K562 (cell line): ENCODE results near the gene ZFAND2A. TPM values are rescaled to one million over a fixed set of nuclear protein-coding genes. Genes with fewer than 3 reads are reported as not detected.

Experiments used
- ATAC-seq: fragments of 200-7000 bp; cut with Tn5 transposase; 3 replicates; pipeline ENCODE4 v1.9.1; 2020; ENCODE audit warnings: moderate library complexity
- BruUV-seq: library from RNA; stranded (reverse); fragments of 400-500 nt; replicated peaks from 2 replicates; lab custom pipeline; 2021; lab: Mats Ljungman, UMichigan
- CTCF ChIA-PET: fragments of 300-600 bp; formaldehyde crosslinking; extraction: SDS; loops from one replicate; lab custom pipeline; 2021; ENCODE audit warnings: low intra/inter-chr PET ratio; lab: Yijun Ruan, JAX
- POLR2A ChIA-PET: fragments of 300-600, 350-650 bp; sonication (Branson Sonifier 250); formaldehyde crosslinking; extraction: SDS; loops from one replicate; lab custom pipeline; 2021; ENCODE audit warnings: antibody characterized with exemption, inconsistent platforms; lab: Yijun Ruan, JAX
- DNase-seq, 4 experiments: peaks; one replicate each; pipeline versions ENCODE4 v3.0.0 to v3.0.0-alpha.2; 2011 to 2018; ENCODE audit warnings: low spot score in 3 of 4, mixed read lengths in 3 of 4; ENCODE audit errors: extremely low read depth in 1 of 4
- FAIRE-seq: peaks from 2 replicates; lab custom pipeline; 2011; peaks lifted over from hg19 to GRCh38; lab: Jason Lieb, UNC
- H2AFZ ChIP-seq: 2 replicates; pipeline ENCODE4 v1.6.0; 2011; ENCODE audit warnings: low read depth, low read length, control low read depth, inconsistent platforms
- H3K27ac ChIP-seq: fragments of 200-600 bp; 3 replicates; pipeline ENCODE4 v1.8.0; 2011; ENCODE audit warnings: low read depth, mild to moderate bottlenecking, control low read depth, inconsistent platforms, low read length, moderate library complexity, mixed read lengths; ENCODE audit errors: extremely low read depth
- H3K27me3 ChIP-seq, 2 experiments: fragments of 300-600 bp in 1 of 2; 2 replicates in 1 of 2; 3 replicates in 1 of 2; pipeline versions ENCODE4 v1.6.0 to v1.8.0; 2011; ENCODE audit warnings: inconsistent platforms in 2 of 2, low read length in 2 of 2, mild to moderate bottlenecking in 1 of 2, mixed read lengths in 1 of 2, moderate library complexity in 1 of 2; ENCODE audit not compliant: control insufficient read depth in 2 of 2, insufficient read depth in 2 of 2
- H3K36me3 ChIP-seq: fragments of 300-600 bp; 3 replicates; pipeline ENCODE4 v1.8.0; 2011; ENCODE audit warnings: mild to moderate bottlenecking, low read length, inconsistent platforms; ENCODE audit not compliant: control insufficient read depth, insufficient read depth
- H3K4me1 ChIP-seq, 2 experiments: fragments of 200-600 bp in 1 of 2; replicated peaks in 1 of 2; 2 replicates in 1 of 2; 3 replicates in 1 of 2; pipeline versions ENCODE4 v1.5.1 to v1.8.0; 2011; ENCODE audit warnings: inconsistent platforms in 2 of 2, low read length in 2 of 2, mild to moderate bottlenecking in 1 of 2, mixed read lengths in 1 of 2, moderate library complexity in 1 of 2; ENCODE audit not compliant: control insufficient read depth in 2 of 2, insufficient read depth in 2 of 2
- H3K4me2 ChIP-seq: 2 replicates; pipeline ENCODE4 v1.6.1; 2011; ENCODE audit warnings: low read length, control low read depth, inconsistent platforms, mixed read lengths; ENCODE audit not compliant: insufficient read depth
- H3K4me3 ChIP-seq: fragments of 200-600 bp; sonication (generic), shearing (Covaris generic); 2 replicates; pipeline ENCODE4 v1.5.1; 2016; ENCODE audit warnings: control low read depth, inconsistent platforms
- H3K79me2 ChIP-seq: fragments of 200-600 bp; 3 replicates; pipeline ENCODE4 v1.8.0; 2011; ENCODE audit warnings: low read length, inconsistent platforms; ENCODE audit not compliant: control insufficient read depth, insufficient read depth
- H3K9ac ChIP-seq, 2 experiments: 2 replicates each; pipeline versions ENCODE4 v1.6.0 to v1.6.1; 2011; ENCODE audit warnings: low read depth in 2 of 2, low read length in 2 of 2, control low read depth in 1 of 2, inconsistent platforms in 1 of 2, mild to moderate bottlenecking in 1 of 2, mixed read lengths in 1 of 2; ENCODE audit not compliant: insufficient read depth in 1 of 2
- H3K9me1 ChIP-seq: one replicate; pipeline ENCODE4 v1.6.0; 2011; ENCODE audit warnings: inconsistent platforms, mild to moderate bottlenecking, low read length, moderate library complexity; ENCODE audit not compliant: control insufficient read depth, insufficient read depth
- H3K9me3 ChIP-seq: replicated peaks from 2 replicates; pipeline ENCODE4 v1.5.1; 2011; ENCODE audit warnings: low read depth, low read length, inconsistent platforms; ENCODE audit not compliant: control insufficient read depth, insufficient read depth
- H4K20me1 ChIP-seq: replicated peaks from 2 replicates; pipeline ENCODE4 v1.6.1; 2011; ENCODE audit warnings: low read length, inconsistent platforms, mixed read lengths; ENCODE audit not compliant: control insufficient read depth, insufficient read depth
- E2F6 ChIP-seq, 2 experiments: IDR thresholded peaks; 2 replicates each; pipeline ENCODE4 v1.6.1; 2011; ENCODE audit warnings: borderline replicate concordance in 1 of 2, control low read depth in 1 of 2, low read depth in 1 of 2, low read length in 1 of 2, mild to moderate bottlenecking in 1 of 2, mixed read lengths in 1 of 2, moderate library complexity in 1 of 2; ENCODE audit not compliant: insufficient read depth in 1 of 2, insufficient read length in 1 of 2, poor library complexity in 1 of 2, severe bottlenecking in 1 of 2; ENCODE audit errors: extremely low read depth in 1 of 2
- MLX ChIP-seq, 2 experiments: fragments of 450-650 bp in 1 of 2; sonication (generic) in 1 of 2; formaldehyde crosslinking; conservative IDR thresholded peaks; 2 replicates each; pipeline versions ENCODE4 v1.4.0 to v1.8.1; 2020 to 2022; ENCODE audit warnings: mild to moderate bottlenecking in 1 of 2, missing genetic modification reagents in 1 of 2
- NRF1 ChIP-seq, 2 experiments: fragments of 450-650 bp; IDR thresholded peaks in 1 of 2; conservative IDR thresholded peaks in 1 of 2; 2 replicates each; pipeline ENCODE4 v1.6.1; 2014; ENCODE audit warnings: mild to moderate bottlenecking in 2 of 2
- PBX2 ChIP-seq, 2 experiments: IDR thresholded peaks in 1 of 2; conservative IDR thresholded peaks in 1 of 2; 2 replicates each; pipeline ENCODE4 v1.6.1; 2016; ENCODE audit warnings: low read depth in 2 of 2, mild to moderate bottlenecking in 1 of 2, missing compliant biosample characterization in 1 of 2, missing genetic modification characterization in 1 of 2, moderate library complexity in 1 of 2
- SIN3A ChIP-seq, 2 experiments: fragments of 150-350 bp in 1 of 2; IDR thresholded peaks; 2 replicates each; pipeline ENCODE4 v1.6.1; 2011 to 2016; ENCODE audit warnings: borderline replicate concordance in 2 of 2, low read depth in 2 of 2, low read length in 2 of 2, mild to moderate bottlenecking in 2 of 2, moderate library complexity in 2 of 2; ENCODE audit not compliant: control insufficient read depth in 1 of 2
- ZNF764 ChIP-seq: fragments of 250-450 bp; sonication (Bioruptor Pico); IDR thresholded peaks from 2 replicates; pipeline ENCODE4 v1.4.0; 2020; ENCODE audit warnings: low read depth, mild to moderate bottlenecking, moderate library complexity
- ZNF785 ChIP-seq: fragments of 250-450 bp; sonication (Bioruptor Pico); IDR thresholded peaks from 2 replicates; pipeline ENCODE4 v1.4.0; 2020; ENCODE audit warnings: mild to moderate bottlenecking
- WGBS: fragments of 100-300 bp; shearing (Covaris generic); methylation state at CpG from one replicate; pipeline ENCODE4 v1.1.6; 2016; ENCODE audit warnings: low coverage, mixed read lengths; ENCODE audit not compliant: insufficient coverage; ENCODE audit errors: missing lambda C conversion rate; 5-methylcytosine and 5-hydroxymethylcytosine counted together
- in situ Hi-C: fragments of 300-500 bp; cut with MboI; formaldehyde crosslinking; loops from 4 replicates; pipeline ENCODE4 v1.15.0; 2018; ENCODE audit warnings: inconsistent platforms, mixed read lengths
- intact Hi-C: fragments of 100-400 bp; cut with micrococcal nuclease; formaldehyde crosslinking; loops from 2 replicates; pipeline ENCODE4 v1.14.2; 2022
- polyA plus RNA-seq, 8 experiments: library from polyadenylated mRNA; depleted of rRNA in 4 of 8; stranded (reverse) in 5 of 8; unstranded in 3 of 8; fragments of >200 nt; fragmentation: Nextera tagmentation in 2 of 8; fragmentation: Illumina TruSeq in 1 of 8; extraction: Ambion mirVana in 2 of 8; extraction: Trizol in 1 of 8; gene quantifications; 2 replicates each; pipeline versions ENCODE4 v1.2.1 to v1.2.3, GENCODE V29; 2011 to 2014; ENCODE audit warnings: inconsistent platforms in 1 of 8, missing spikeins in 1 of 8
- total RNA-seq, 7 experiments: library from RNA; depleted of rRNA in 6 of 7; stranded (reverse); fragments of >200 nt in 6 of 7; fragmentation: Illumina TruSeq in 2 of 7; extraction: Trizol in 2 of 7; gene quantifications; 2 replicates each; pipeline versions ENCODE4 v1.2.1 to v1.2.3, GENCODE V29; 2011 to 2021; ENCODE audit warnings: low replicate concordance in 1 of 7
- TF ChIP-seq, protein P1 (sequence below): sonication (generic); formaldehyde crosslinking; IDR thresholded peaks from 2 replicates; pipeline ENCODE4 v1.8.1; 2023; ENCODE audit warnings: mild to moderate bottlenecking, missing genetic modification reagents, moderate library complexity
- TF ChIP-seq, protein P2 (sequence below), 3 experiments: fragments of 200-800 bp in 1 of 3; sonication (Bioruptor generic) in 1 of 3; sonication (generic) in 1 of 3; formaldehyde crosslinking in 1 of 3; IDR thresholded peaks; 2 replicates each; pipeline versions ENCODE4 v1.6.1 to v1.8.0; 2016 to 2022; ENCODE audit warnings: mild to moderate bottlenecking in 2 of 3, missing compliant biosample characterization in 2 of 3, missing genetic modification characterization in 2 of 3, missing genetic modification reagents in 1 of 3

ZFAND2A gene
- total and polyA plus RNA-seq, 9 of the 15 experiments (the other 6 are each of a cell fraction or from before 2014, with no cell fraction given) = 16.8 to 56.8 (median 26.1) TPM

GRCh38 chr7:1112109-1112508 is 47.9 kb downstream of the ZFAND2A start (continued):
- no peak for TF ChIP-seq PBX2 (CRISPR knock-in tag; IDR thresholded peaks at IDR 0.05; ENCODE audit: low read depth)
- TF ChIP-seq PBX2 (tag; conservative IDR thresholded peaks at IDR 0.05; ENCODE audit: low read depth) = no peak
- TF ChIP-seq, all 486 proteins: peak for 0

DNA sequence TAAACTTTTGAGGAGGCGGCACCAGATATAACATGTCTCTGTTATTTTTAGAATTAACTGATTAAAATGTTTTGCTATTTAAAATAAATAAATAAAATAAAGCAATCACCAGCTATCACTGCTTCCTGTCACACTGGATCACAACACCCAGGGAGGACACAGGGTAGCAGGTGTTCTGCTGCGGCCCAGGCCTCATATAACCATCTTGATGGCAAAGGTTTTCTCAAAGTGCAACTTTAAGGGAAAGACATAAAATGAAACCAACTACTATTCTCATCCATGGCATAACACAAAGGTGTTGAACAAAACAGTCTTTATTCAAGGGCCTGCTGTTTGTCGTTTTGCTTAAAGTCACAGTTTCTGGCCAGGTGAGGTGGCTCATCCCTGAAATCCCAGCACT is 48.8 kb downstream of the ZFAND2A start:
- Histone ChIP-seq H3K4me2 (no peak overlapping the region), H2AFZ (no peak overlapping the region), H3K9me1 (no peaks in the 10 kb centered on the region), H3K9me3 (no peaks in the 10 kb centered on the region; the same call in 1 of the 2 replicates), H3K9ac (no peak overlapping the region), H3K4me3 (no peak overlapping the region), H3K27ac (no peak overlapping the region), H3K36me3 (no peaks in the 10 kb centered on the region), H3K79me2 (no peaks in the 10 kb centered on the region; the same call in none of the 3 replicates), H3K27me3 (no peaks in the 10 kb centered on the region), H3K4me1 (peaks cover 0 to 35% of the 10 kb centered on the region in 2 experiments; a peak in 2 of 5 replicates), H4K20me1 (no peaks in the 10 kb centered on the region; the same call in 1 of the 2 replicates)
- in situ Hi-C loops = no loop called here
- ChIA-PET CTCF (no interaction called here), POLR2A (interaction anchor here (0.6 kb wide), 1 partner anchor 11 kb away, joined by 3 read pairs; no protein-coding TSS in a partner anchor)
- DNase-seq (no peak), FAIRE-seq (no peak), ATAC-seq (no peak)
- 70% methylated on average over 3 of the region's 3 CpGs for WGBS
- intact Hi-C loops = no loop called here
- no TSS peak for BruUV-seq
- TF ChIP-seq, protein P1, sequence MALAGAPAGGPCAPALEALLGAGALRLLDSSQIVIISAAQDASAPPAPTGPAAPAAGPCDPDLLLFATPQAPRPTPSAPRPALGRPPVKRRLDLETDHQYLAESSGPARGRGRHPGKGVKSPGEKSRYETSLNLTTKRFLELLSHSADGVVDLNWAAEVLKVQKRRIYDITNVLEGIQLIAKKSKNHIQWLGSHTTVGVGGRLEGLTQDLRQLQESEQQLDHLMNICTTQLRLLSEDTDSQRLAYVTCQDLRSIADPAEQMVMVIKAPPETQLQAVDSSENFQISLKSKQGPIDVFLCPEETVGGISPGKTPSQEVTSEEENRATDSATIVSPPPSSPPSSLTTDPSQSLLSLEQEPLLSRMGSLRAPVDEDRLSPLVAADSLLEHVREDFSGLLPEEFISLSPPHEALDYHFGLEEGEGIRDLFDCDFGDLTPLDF (CRISPR knock-in tag) = no peak
- TF ChIP-seq, protein P2, sequence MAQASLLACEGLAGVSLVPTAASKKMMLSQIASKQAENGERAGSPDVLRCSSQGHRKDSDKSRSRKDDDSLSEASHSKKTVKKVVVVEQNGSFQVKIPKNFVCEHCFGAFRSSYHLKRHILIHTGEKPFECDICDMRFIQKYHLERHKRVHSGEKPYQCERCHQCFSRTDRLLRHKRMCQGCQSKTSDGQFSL (CRISPR knock-in tag; IDR thresholded peaks at IDR 0.05) = no peak
- TF ChIP-seq, protein P2 (tag; IDR thresholded peaks at IDR 0.05) = no peak
- no peak for TF ChIP-seq MLX (CRISPR knock-in tag; conservative IDR thresholded peaks at IDR 0.05)
- TF ChIP-seq SIN3A (IDR thresholded peaks at IDR 0.05; ENCODE audit: borderline replicate concordance in 2 of 2, control insufficient read depth in 1 of 2, low read depth in 2 of 2, low read length in 2 of 2) = no peak
- TF ChIP-seq ZNF785 (CRISPR knock-in tag) = no peak
- no peak for TF ChIP-seq NRF1 (conservative IDR thresholded peaks at IDR 0.05 in 1 of 2, IDR thresholded peaks at IDR 0.05 in 1 of 2)
- no peak for TF ChIP-seq ZNF764 (CRISPR knock-in tag)
- TF ChIP-seq E2F6 (IDR thresholded peaks at IDR 0.05; ENCODE audit: borderline replicate concordance in 1 of 2, extremely low read depth in 1 of 2, insufficient read depth in 1 of 2, insufficient read length in 1 of 2, low read depth in 1 of 2, low read length in 1 of 2, poor library complexity in 1 of 2, severe bottlenecking in 1 of 2) = no peak
